PFSK-1 (cell line): ENCODE measurements around the gene TMEM207.

Experiments used
- POLR2AphosphoS5 ChIP-seq: IDR thresholded peaks from 2 replicates; pipeline ENCODE4 v1.6.1; 2012; ENCODE audit warnings: low read depth, mild to moderate bottlenecking, control low read depth, low read length, moderate library complexity
- REST ChIP-seq, 2 experiments: IDR thresholded peaks; 2 replicates each; pipeline versions ENCODE4 v1.6.1 to v1.8.0; 2011 to 2012; ENCODE audit warnings: low read depth in 2 of 2, low read length in 2 of 2, control low read depth in 1 of 2, inconsistent platforms in 1 of 2, mild to moderate bottlenecking in 1 of 2, moderate library complexity in 1 of 2; ENCODE audit not compliant: insufficient read depth in 1 of 2
- SIN3A ChIP-seq: IDR thresholded peaks from 2 replicates; pipeline ENCODE4 v1.6.1; 2012; ENCODE audit warnings: mild to moderate bottlenecking, low read length, moderate library complexity, borderline replicate concordance; ENCODE audit not compliant: insufficient read depth
- TAF1 ChIP-seq: IDR thresholded peaks from 2 replicates; pipeline ENCODE4 v1.6.1; 2012; ENCODE audit warnings: low read length, control low read depth, borderline replicate concordance; ENCODE audit not compliant: insufficient read depth

- TF ChIP-seq TAF1 = no peak
- TF ChIP-seq POLR2AphosphoS5 = no peak
- TF ChIP-seq REST (IDR thresholded peaks at IDR 0.05; ENCODE audit: insufficient read depth in 1 of 2, low read depth in 2 of 2, low read length in 2 of 2) = no peak
- TF ChIP-seq SIN3A = no peak
These were observed 48.1 kb upstream of the TMEM207 start for GRCh38 chr3:190497811-190498210.
